ENCODE data around the gene ERC2. TPM values are rescaled to one million over a fixed set of nuclear protein-coding genes. Genes with fewer than 3 reads are reported as not detected.
"Not testable (repeated sequence)": the region's sequence is repeated elsewhere in the genome, so short reads cannot be mapped to it uniquely, and the experiment has no call there.

The ERC2 gene
- total RNA-seq, 1 donor from 2014 or later: not detected

- no peak for DNase-seq (ENCODE audit: low spot score)
- ATAC-seq: no peak
These were observed 943.6 kb downstream of the ERC2 start for GRCh38 chr3:55524565-55525244.

- ATAC-seq (no peak), DNase-seq (ENCODE audit: low spot score) (no peak)
These were observed 944.8 kb downstream of the ERC2 start for GRCh38 chr3:55523471-55523870.

- peak; percentile 66 for DNase-seq (ENCODE audit: low spot score)
- ATAC-seq: peak; percentile 73
These were observed 946.4 kb downstream of the ERC2 start for GRCh38 chr3:55521738-55522421.

- DNase-seq (ENCODE audit: low spot score) (no peak), ATAC-seq (peak; percentile 17)
These were observed 947.1 kb downstream of the ERC2 start for GRCh38 chr3:55521064-55521737.

GRCh38 chr3:55519019-55519418 lies 949.2 kb downstream of the ERC2 start:
- DNase-seq (ENCODE audit: low spot score): no peak
- ATAC-seq: no peak

GRCh38 chr3:55518451-55518850 lies 949.8 kb downstream of the ERC2 start:
- DNase-seq (ENCODE audit: low spot score): no peak
- no peak for ATAC-seq

- ATAC-seq (no peak), DNase-seq (ENCODE audit: low spot score) (no peak)
These were observed 951.8 kb downstream of the ERC2 start for GRCh38 chr3:55516392-55517030.

- ATAC-seq (no peak), DNase-seq (ENCODE audit: low spot score) (no peak)
These were observed 952.6 kb downstream of the ERC2 start for GRCh38 chr3:55515550-55516246.

GRCh38 chr3:55514962-55515361 lies 953.3 kb downstream of the ERC2 start:
- ATAC-seq (no peak), DNase-seq (ENCODE audit: low spot score) (no peak)

- ATAC-seq (no peak), DNase-seq (ENCODE audit: low spot score) (no peak)
These were observed 955.5 kb downstream of the ERC2 start for GRCh38 chr3:55512571-55513343.

- ATAC-seq (no peak), DNase-seq (ENCODE audit: low spot score) (no peak)
These were observed 956.2 kb downstream of the ERC2 start for GRCh38 chr3:55511895-55512570.

- ATAC-seq: no peak
- DNase-seq (ENCODE audit: low spot score): no peak
These were observed 959.9 kb downstream of the ERC2 start for GRCh38 chr3:55508335-55508734.

- no peak for DNase-seq (ENCODE audit: low spot score)
- no peak for ATAC-seq
These were observed 960.5 kb downstream of the ERC2 start for GRCh38 chr3:55507808-55508207.

GRCh38 chr3:55505776-55506175 lies 962.5 kb downstream of the ERC2 start:
- ATAC-seq (no peak), DNase-seq (ENCODE audit: low spot score) (no peak)

- ATAC-seq: peak; percentile 80
- DNase-seq (ENCODE audit: low spot score): not testable (repeated sequence)
These were observed 963.2 kb downstream of the ERC2 start for GRCh38 chr3:55505102-55505501.

- no peak for DNase-seq (ENCODE audit: low spot score)
These were observed 966.4 kb downstream of the ERC2 start for GRCh38 chr3:55501905-55502304.

GRCh38 chr3:55500555-55501330 lies 967.5 kb downstream of the ERC2 start:
- DNase-seq (ENCODE audit: low spot score) (no peak), ATAC-seq (no peak)

More at GRCh38 chr3:55501905-55502304, 966.4 kb downstream of the ERC2 start:
- ATAC-seq: no peak

GRCh38 chr3:55498520-55498919 lies 969.7 kb downstream of the ERC2 start:
- DNase-seq (ENCODE audit: low spot score) (no peak), ATAC-seq (no peak)

- peak; percentile 77 for DNase-seq (ENCODE audit: low spot score)
- ATAC-seq: peak; percentile 99
These were observed 971.0 kb downstream of the ERC2 start for GRCh38 chr3:55497250-55497649.
